ENCODE data around the gene CDC5L. TPM values are rescaled to one million over a fixed set of nuclear protein-coding genes. Genes with fewer than 3 reads are reported as not detected.

Gene CDC5L
- total and polyA plus RNA-seq, 2 experiments from 2014 or later: 27.0 to 32.5 TPM

DNA sequence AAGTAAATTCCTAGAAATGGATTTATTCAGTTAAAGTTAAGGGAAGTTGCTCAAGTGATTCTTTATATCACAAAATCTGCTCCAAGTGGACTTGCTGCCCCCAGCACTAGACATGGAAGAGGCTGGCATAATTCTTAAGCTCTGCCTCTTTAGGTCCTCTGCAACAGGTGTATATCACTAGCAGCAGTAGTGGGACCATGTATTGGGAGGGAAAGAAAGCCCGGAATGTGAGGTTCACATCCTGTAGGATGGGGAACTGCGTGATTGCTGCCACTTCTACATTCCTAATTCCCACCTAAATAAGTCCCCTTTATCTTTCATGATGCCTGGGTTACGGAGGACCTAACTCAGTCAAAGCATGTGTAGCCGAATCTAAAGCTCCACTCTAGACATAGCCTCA, 31.9 kb upstream of the CDC5L start:
- Mint-ChIP-seq H3K27ac (no peak overlapping the region), H3K4me1 (peaks cover 1% of the 10 kb centered on the region; the same call in 1 of the 3 replicates)
- TF ChIP-seq ZNF462 (CRISPR knock-in tag; IDR thresholded peaks at IDR 0.05) (no peak), NANOG (IDR thresholded peaks at IDR 0.05; ENCODE audit: borderline replicate concordance) (no peak), CTCF (conservative IDR thresholded peaks at IDR 0.05; ENCODE audit: low read depth in 2 of 2) (no peak)

GRCh38 chr6:44356487-44356886, 31.0 kb upstream of the CDC5L start:
- peaks cover 4% of the 10 kb centered on the region for H3K27me3 Mint-ChIP-seq (ENCODE audit: insufficient read depth, low read depth, poor library complexity)
- no peak overlapping the region for H3K27ac Mint-ChIP-seq
- DNase-seq (ENCODE audit: low spot score) (no peak), ATAC-seq (no peak)
- no peaks in the 10 kb centered on the region for H3K27me3 ChIP-seq (ENCODE audit: insufficient read depth)
- H3K36me3 ChIP-seq (ENCODE audit: insufficient read depth): no peaks in the 10 kb centered on the region
- no peaks in the 10 kb centered on the region for H3K4me1 Mint-ChIP-seq
- H4K20me1 ChIP-seq (replicated peaks; ENCODE audit: insufficient read depth): no peaks in the 10 kb centered on the region
- H3K79me2 ChIP-seq (replicated peaks; ENCODE audit: insufficient read depth): no peaks in the 10 kb centered on the region
- H3K4me1 ChIP-seq (ENCODE audit: insufficient read depth): no peaks in the 10 kb centered on the region
- no peaks in the 10 kb centered on the region for H3K9me2 ChIP-seq (ENCODE audit: insufficient read depth)
- H3K4me3 ChIP-seq: no peak overlapping the region
- no peaks in the 10 kb centered on the region for H3K36me3 Mint-ChIP-seq (ENCODE audit: low read depth)
- no peaks in the 10 kb centered on the region for H3F3A ChIP-seq (replicated peaks; ENCODE audit: low read depth)
- no peaks in the 10 kb centered on the region; the same call in 2 of the 3 replicates for H3K9me3 Mint-ChIP-seq
- TF ChIP-seq EZH2phosphoT487 (IDR thresholded peaks at IDR 0.05; ENCODE audit: unreplicated experiment) (no peak), STAT1 (IDR thresholded peaks at IDR 0.05; ENCODE audit: unreplicated experiment) (no peak)
- H3K27ac ChIP-seq (ENCODE audit: low read depth): no peak overlapping the region
- H2AFZ ChIP-seq: no peak overlapping the region
- no peak overlapping the region for H3K4me3 Mint-ChIP-seq
- no peak overlapping the region for H3K4me2 ChIP-seq

More for the DNA sequence above, 31.9 kb upstream of the CDC5L start:
- H3F3A ChIP-seq (replicated peaks; ENCODE audit: low read depth): no peaks in the 10 kb centered on the region
- no peak for DNase-seq (ENCODE audit: low spot score)
- H3K79me2 ChIP-seq (replicated peaks; ENCODE audit: insufficient read depth): no peaks in the 10 kb centered on the region
- peaks cover 4% of the 10 kb centered on the region for H3K27me3 Mint-ChIP-seq (ENCODE audit: insufficient read depth, low read depth, poor library complexity)
- no peak overlapping the region for H3K4me3 Mint-ChIP-seq
- no peaks in the 10 kb centered on the region for H4K20me1 ChIP-seq (replicated peaks; ENCODE audit: insufficient read depth)
- H3K9me2 ChIP-seq (ENCODE audit: insufficient read depth): no peaks in the 10 kb centered on the region
- ATAC-seq: no peak
- peaks cover under 1% of the 10 kb centered on the region; the same call in 1 of the 2 replicates for H3K4me1 ChIP-seq (ENCODE audit: insufficient read depth)
- no peaks in the 10 kb centered on the region; the same call in 2 of the 3 replicates for H3K9me3 Mint-ChIP-seq
- no peak overlapping the region for H2AFZ ChIP-seq
- no peaks in the 10 kb centered on the region for H3K36me3 ChIP-seq (ENCODE audit: insufficient read depth)
- H3K27me3 ChIP-seq (ENCODE audit: insufficient read depth): no peaks in the 10 kb centered on the region
- H3K36me3 Mint-ChIP-seq (ENCODE audit: low read depth): no peaks in the 10 kb centered on the region
- H3K27ac ChIP-seq (ENCODE audit: low read depth): no peak overlapping the region
- H3K4me2 ChIP-seq: no peak overlapping the region
- no peak overlapping the region for H3K4me3 ChIP-seq

Data from GM23338 (cell line).